PC-3 (cell line): ENCODE data around the gene TAF6. TPM values are rescaled to one million over a fixed set of nuclear protein-coding genes. Genes with fewer than 3 reads are reported as not detected.

Experiments used
- ATAC-seq: fragments of 200-7000 bp; cut with Tn5 transposase; 2 replicates; pipeline ENCODE4 v1.9.1; 2020; ENCODE audit warnings: mild to moderate bottlenecking, moderate library complexity
- BruUV-seq: library from RNA; stranded (reverse); fragments of 400-500 nt; replicated peaks from 2 replicates; lab custom pipeline; 2021; lab: Mats Ljungman, UMichigan
- CTCF ChIA-PET: fragments of 300-600 bp; sonication (Branson Sonifier 250); formaldehyde crosslinking; loops from one replicate; lab custom pipeline; 2022; ENCODE audit warnings: antibody characterized with exemption; lab: Charles Lee
- POLR2A ChIA-PET: fragments of 300-600 bp; sonication (Branson Sonifier 250); formaldehyde crosslinking; loops from one replicate; lab custom pipeline; 2022; ENCODE audit warnings: antibody characterized with exemption; ENCODE audit not compliant: unreplicated experiment; lab: Charles Lee
- DNase-seq: peaks from one replicate; pipeline ENCODE4 v3.0.0-alpha.2; 2015
- H2AFZ ChIP-seq: fragments of 300-600 bp; sonication (generic); 2 replicates; pipeline ENCODE4 v1.6.0; 2016; ENCODE audit warnings: antibody characterized with exemption, low read length
- H3F3A ChIP-seq: fragments of 300-600 bp; sonication (generic); one replicate; pipeline ENCODE4 v1.6.0; 2017; ENCODE audit warnings: antibody characterized with exemption, low read length, control low read depth, mild to moderate bottlenecking; ENCODE audit not compliant: unreplicated experiment
- H3K27ac ChIP-seq: fragments of 300-600 bp; sonication (generic); 2 replicates; pipeline ENCODE4 v1.5.1; 2016; ENCODE audit warnings: mild to moderate bottlenecking, low read length
- H3K27me3 ChIP-seq: fragments of 300-600 bp; sonication (generic); 2 replicates; pipeline ENCODE4 v1.6.1; 2016; ENCODE audit warnings: low read length, mixed read lengths
- H3K36me3 ChIP-seq: fragments of 300-600 bp; sonication (generic); 2 replicates; pipeline ENCODE4 v1.6.1; 2016; ENCODE audit warnings: low read depth, mixed run types, low read length, mixed read lengths
- H3K4me1 ChIP-seq: fragments of 300-600 bp; sonication (generic); 2 replicates; pipeline ENCODE4 v1.5.1; 2016; ENCODE audit warnings: low read length; ENCODE audit not compliant: insufficient read depth
- H3K4me2 ChIP-seq: fragments of 300-600 bp; sonication (generic); 2 replicates; pipeline ENCODE4 v1.6.0; 2016; ENCODE audit warnings: low read length
- H3K4me3 ChIP-seq: fragments of 300-600 bp; sonication (generic); 2 replicates; pipeline ENCODE4 v1.5.1; 2016; ENCODE audit warnings: mild to moderate bottlenecking, low read length, mixed read lengths
- H3K79me2 ChIP-seq: fragments of 300-600 bp; sonication (generic); 2 replicates; pipeline ENCODE4 v1.6.1; 2017; ENCODE audit warnings: low read length, mixed read lengths
- H3K9ac ChIP-seq: fragments of 300-600 bp; sonication (generic); 2 replicates; pipeline ENCODE4 v1.6.0; 2016; ENCODE audit warnings: mild to moderate bottlenecking, low read length
- H3K9me2 ChIP-seq: fragments of 300-600 bp; sonication (generic); replicated peaks from 2 replicates; pipeline ENCODE4 v1.6.1; 2016; ENCODE audit warnings: mixed run types, low read length, mixed read lengths
- H3K9me3 ChIP-seq: fragments of 300-600 bp; sonication (generic); 2 replicates; pipeline ENCODE4 v1.6.1; 2016; ENCODE audit warnings: low read length, mixed read lengths
- H4K20me1 ChIP-seq: fragments of 300-600 bp; sonication (generic); 2 replicates; pipeline ENCODE4 v1.6.1; 2016; ENCODE audit warnings: low read length, mixed read lengths
- EZH2 ChIP-seq: fragments of 300-600 bp; sonication (generic); IDR thresholded peaks from one replicate; pipeline ENCODE4 v1.6.1; 2017; ENCODE audit warnings: antibody characterized with exemption, mild to moderate bottlenecking, low read length; ENCODE audit not compliant: unreplicated experiment
- EZH2phosphoT487 ChIP-seq: fragments of 300-600 bp; sonication (generic); IDR thresholded peaks from 2 replicates; pipeline ENCODE4 v1.6.1; 2018; ENCODE audit warnings: mild to moderate bottlenecking, antibody characterized with exemption, low read length, borderline replicate concordance
- intact Hi-C: fragments of 100-400 bp; cut with micrococcal nuclease; formaldehyde crosslinking; loops from 2 replicates; pipeline ENCODE4 v1.9.0; 2023
- total RNA-seq: library from RNA; depleted of rRNA; stranded (reverse); fragments of >200 nt; gene quantifications from 2 replicates; pipeline ENCODE4 v1.2.3, GENCODE V29; 2014
- TF ChIP-seq, protein P1 (sequence below): fragments of 300-600 bp; sonication (generic); conservative IDR thresholded peaks from 2 replicates; pipeline ENCODE4 v1.5.1; 2017; ENCODE audit warnings: antibody characterized with exemption, low read depth, mild to moderate bottlenecking, low read length

Gene TAF6
- total RNA-seq, 1 experiment from 2014 or later: 58.6 TPM

DNA sequence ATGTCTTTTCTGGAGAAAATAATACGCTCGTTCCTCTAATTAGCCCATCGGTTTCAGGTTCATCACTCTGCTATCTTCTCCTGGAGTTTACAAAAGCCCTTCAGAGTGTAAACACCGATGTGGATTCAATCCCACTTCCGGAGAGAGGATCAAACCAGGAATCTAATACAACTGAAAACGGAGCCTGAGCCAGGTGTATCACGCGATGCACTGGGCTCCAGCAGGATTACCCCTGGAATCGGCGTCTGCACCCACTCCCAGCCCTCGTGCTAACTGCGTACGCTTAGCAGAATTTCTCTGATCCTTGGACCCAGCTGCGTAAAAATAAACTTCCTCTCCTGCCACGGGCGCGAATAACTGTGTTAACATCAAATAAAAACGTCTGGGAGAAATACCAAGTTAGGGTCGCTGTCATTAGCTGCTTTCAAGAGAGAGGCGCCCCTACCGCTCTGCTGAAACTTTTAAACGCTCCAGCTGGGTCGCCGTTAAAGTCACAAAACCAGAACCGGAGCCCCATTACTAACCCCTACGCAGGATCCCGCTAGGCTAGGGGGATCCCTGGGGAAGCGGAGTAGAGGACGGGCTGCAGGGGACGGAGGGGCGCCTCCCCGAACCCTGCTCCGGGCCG lies 38.1 kb downstream of the TAF6 start:
- Histone ChIP-seq H3K36me3 (peaks cover 25% of the 10 kb centered on the region), H3K27ac (peak overlapping the region; percentile 44), H3K4me3 (peak overlapping the region; percentile 100), H3K27me3 (no peaks in the 10 kb centered on the region), H3K4me2 (peak overlapping the region; percentile 84), H4K20me1 (0 out of 2 replicates have a peak, but pooled peaks cover 6% of the 10 kb centered on the region), H3K9ac (peak overlapping the region; percentile 95), H3K4me1 (peaks cover 13% of the 10 kb centered on the region), H3F3A (no peaks in the 10 kb centered on the region), H3K79me2 (peaks cover 47% of the 10 kb centered on the region), H2AFZ (peak overlapping the region; percentile 61), H3K9me2 (no peaks in the 10 kb centered on the region), H3K9me3 (no peaks in the 10 kb centered on the region)
- CTCF ChIA-PET: no interaction called here
- TSS peak; percentile 51 for BruUV-seq
- intact Hi-C loops: loop anchor here (1.0 to 5.0 kb wide), 3 partner anchors 46 to 674 kb away; partner anchors contain the start of genes BUD31, MBLAC1 and PDAP1
- DNase-seq (peak; percentile 25), ATAC-seq (peak; percentile 28; the same call in 1 of the 2 replicates)
- POLR2A ChIA-PET: no interaction called here
- TF ChIP-seq EZH2: no peak

GRCh38 chr7:100079024-100079560 lies 40.1 kb downstream of the TAF6 start:
- DNase-seq: no peak
- intact Hi-C loops: no loop called here
- no peaks in the 10 kb centered on the region for H3K27me3 ChIP-seq
- TF ChIP-seq, protein P1, sequence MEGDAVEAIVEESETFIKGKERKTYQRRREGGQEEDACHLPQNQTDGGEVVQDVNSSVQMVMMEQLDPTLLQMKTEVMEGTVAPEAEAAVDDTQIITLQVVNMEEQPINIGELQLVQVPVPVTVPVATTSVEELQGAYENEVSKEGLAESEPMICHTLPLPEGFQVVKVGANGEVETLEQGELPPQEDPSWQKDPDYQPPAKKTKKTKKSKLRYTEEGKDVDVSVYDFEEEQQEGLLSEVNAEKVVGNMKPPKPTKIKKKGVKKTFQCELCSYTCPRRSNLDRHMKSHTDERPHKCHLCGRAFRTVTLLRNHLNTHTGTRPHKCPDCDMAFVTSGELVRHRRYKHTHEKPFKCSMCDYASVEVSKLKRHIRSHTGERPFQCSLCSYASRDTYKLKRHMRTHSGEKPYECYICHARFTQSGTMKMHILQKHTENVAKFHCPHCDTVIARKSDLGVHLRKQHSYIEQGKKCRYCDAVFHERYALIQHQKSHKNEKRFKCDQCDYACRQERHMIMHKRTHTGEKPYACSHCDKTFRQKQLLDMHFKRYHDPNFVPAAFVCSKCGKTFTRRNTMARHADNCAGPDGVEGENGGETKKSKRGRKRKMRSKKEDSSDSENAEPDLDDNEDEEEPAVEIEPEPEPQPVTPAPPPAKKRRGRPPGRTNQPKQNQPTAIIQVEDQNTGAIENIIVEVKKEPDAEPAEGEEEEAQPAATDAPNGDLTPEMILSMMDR: no peak
- no peak for TF ChIP-seq EZH2
- no peak for TF ChIP-seq EZH2phosphoT487
- H3K4me2 ChIP-seq: peak overlapping the region; percentile 84; the same call in 1 of the 2 replicates
- no peaks in the 10 kb centered on the region for H3K9me2 ChIP-seq
- 0 out of 2 replicates have a peak, but pooled peaks cover 6% of the 10 kb centered on the region for H4K20me1 ChIP-seq
- no peak for ATAC-seq
- H3K4me1 ChIP-seq: peaks cover 13% of the 10 kb centered on the region
- H3K9me3 ChIP-seq: no peaks in the 10 kb centered on the region
- no TSS peak for BruUV-seq
- H2AFZ ChIP-seq: no peak overlapping the region
- peaks cover 47% of the 10 kb centered on the region for H3K79me2 ChIP-seq
- ChIA-PET POLR2A (no interaction called here), CTCF (interaction anchor here (0.8 kb wide), 1 partner anchor 22 kb away, joined by 4 read pairs; the partner anchor contains the start of genes AP4M1 and MCM7)
- peaks cover 44% of the 10 kb centered on the region for H3K36me3 ChIP-seq
- no peak overlapping the region for H3K27ac ChIP-seq
- no peak overlapping the region for H3K4me3 ChIP-seq
- no peak overlapping the region for H3K9ac ChIP-seq
- no peaks in the 10 kb centered on the region for H3F3A ChIP-seq

GRCh38 chr7:100077205-100077604 lies 42.0 kb downstream of the TAF6 start:
- ChIA-PET POLR2A (no interaction called here), CTCF (no interaction called here)
- Histone ChIP-seq H3K4me3 (no peak overlapping the region), H3F3A (no peaks in the 10 kb centered on the region), H3K9me3 (peaks cover 3% of the 10 kb centered on the region), H2AFZ (no peak overlapping the region), H3K79me2 (peaks cover 47% of the 10 kb centered on the region), H3K27ac (no peak overlapping the region), H3K4me1 (peaks cover 9% of the 10 kb centered on the region), H3K9ac (no peak overlapping the region), H3K4me2 (no peak overlapping the region), H3K9me2 (no peaks in the 10 kb centered on the region), H3K27me3 (no peaks in the 10 kb centered on the region), H4K20me1 (0 out of 2 replicates have a peak, but pooled peaks cover 6% of the 10 kb centered on the region), H3K36me3 (peaks cover 63% of the 10 kb centered on the region)
- no peak for TF ChIP-seq EZH2
- TF ChIP-seq, protein P1: no peak
- no peak for TF ChIP-seq EZH2phosphoT487
- no TSS peak for BruUV-seq
- intact Hi-C loops: no loop called here
- ATAC-seq: no peak
- no peak for DNase-seq
